GM12801 (cell line): ENCODE data around the gene PMFBP1.

Experiments used
- CTCF ChIP-seq: IDR thresholded peaks from one replicate; pipeline ENCODE4 v1.5.1; 2011; ENCODE audit warnings: control low read depth; ENCODE audit not compliant: insufficient read length; ENCODE audit errors: extremely low read depth

The PMFBP1 gene

GRCh38 chr16:72101195-72101594 is 70.8 kb downstream of the PMFBP1 start:
- TF ChIP-seq CTCF: no peak

- TF ChIP-seq CTCF: no peak
Observed at GRCh38 chr16:72099377-72099818, 72.6 kb downstream of the PMFBP1 start.

- no peak for TF ChIP-seq CTCF
Observed at GRCh38 chr16:72098936-72099335, 73.0 kb downstream of the PMFBP1 start.

- TF ChIP-seq CTCF: no peak
Observed at GRCh38 chr16:72094266-72094610, 77.7 kb downstream of the PMFBP1 start.

GRCh38 chr16:72093448-72094265 is 78.3 kb downstream of the PMFBP1 start, which contains the start of the genes DHX38 and TXNL4B:
Gene DHX38, plus strand, starts transcription at chr16:72093847. Its CDS starts 2,311 bp downstream, at chr16:72096158.
Gene TXNL4B, minus strand, starts transcription at chr16:72093620. Its CDS starts 2,871 bp downstream, at chr16:72090749.
- TF ChIP-seq CTCF: no peak

GRCh38 chr16:72092832-72093447 is 79.0 kb downstream of the PMFBP1 start:
- no peak for TF ChIP-seq CTCF

GRCh38 chr16:72091217-72091616 is 80.7 kb downstream of the PMFBP1 start:
- no peak for TF ChIP-seq CTCF
